MCF 10A (cell line): Measurements from ENCODE around the gene MAP4K5. TPM values are rescaled to one million over a fixed set of nuclear protein-coding genes. Genes with fewer than 3 reads are reported as not detected.
A peak's percentile ranks its signal among the peaks of the same experiment; 100 is the strongest.

Source experiments
- BruUV-seq: library from RNA; stranded (reverse); fragments of 400-500 nt; replicated peaks from 2 replicates; lab custom pipeline; 2021; lab: Mats Ljungman, UMichigan
- CTCF ChIA-PET: fragments of 300-600 bp; sonication (Branson Sonifier 250); formaldehyde crosslinking; extraction: SDS; loops from one replicate; lab custom pipeline; 2021; ENCODE audit warnings: antibody characterized with exemption, inconsistent platforms; lab: Yijun Ruan, JAX
- POLR2A ChIA-PET: fragments of 300-600, 350-650 bp; sonication (Branson Sonifier 250); formaldehyde crosslinking; extraction: SDS; loops from one replicate; lab custom pipeline; 2020; ENCODE audit warnings: antibody characterized with exemption, inconsistent platforms; lab: Yijun Ruan, JAX
- DNase-seq: peaks from one replicate; pipeline ENCODE4 v3.0.0-alpha.2; 2018; ENCODE audit not compliant: unreplicated experiment
- H3K27ac Mint-ChIP-seq: one replicate; pipeline ENCODE4 v1.8.0; 2022; ENCODE audit warnings: mild to moderate bottlenecking, low read depth, mixed read lengths; ENCODE audit not compliant: unreplicated experiment
- H3K27me3 Mint-ChIP-seq: one replicate; pipeline ENCODE4 v1.8.0; 2022; ENCODE audit warnings: mixed read lengths; ENCODE audit not compliant: insufficient read depth, unreplicated experiment
- H3K36me3 Mint-ChIP-seq: one replicate; pipeline ENCODE4 v1.8.0; 2022; ENCODE audit warnings: mild to moderate bottlenecking, moderate library complexity, mixed read lengths; ENCODE audit not compliant: insufficient read depth, unreplicated experiment
- H3K4me1 Mint-ChIP-seq: one replicate; pipeline ENCODE4 v1.8.0; 2022; ENCODE audit warnings: mixed read lengths; ENCODE audit not compliant: insufficient read depth, unreplicated experiment
- H3K4me3 Mint-ChIP-seq: one replicate; pipeline ENCODE4 v1.8.0; 2022; ENCODE audit warnings: mild to moderate bottlenecking, moderate library complexity, mixed read lengths; ENCODE audit not compliant: unreplicated experiment
- H3K9me3 Mint-ChIP-seq: one replicate; pipeline ENCODE4 v1.8.0; 2022; ENCODE audit warnings: mixed read lengths; ENCODE audit not compliant: unreplicated experiment
- CTCF ChIP-seq: fragments of 200-600 bp; IDR thresholded peaks from one replicate; pipeline ENCODE4 v1.8.0; 2022; ENCODE audit warnings: antibody characterized with exemption, mild to moderate bottlenecking; ENCODE audit not compliant: unreplicated experiment
- intact Hi-C: fragments of 100-400 bp; cut with micrococcal nuclease; formaldehyde crosslinking; loops from 2 replicates; pipeline ENCODE4 v1.14.1; 2022
- total RNA-seq: library from RNA; stranded (reverse); gene quantifications from 2 replicates; pipeline ENCODE4 v1.2.3, GENCODE V29; 2022

The MAP4K5 gene
- total RNA-seq, 1 experiment from 2014 or later: 45.7 TPM

- no peak for TF ChIP-seq CTCF
- Mint-ChIP-seq H3K36me3 (peaks cover 12% of the 10 kb centered on the region), H3K9me3 (peaks cover 7% of the 10 kb centered on the region), H3K4me1 (peaks cover 24% of the 10 kb centered on the region), H3K4me3 (no peak overlapping the region), H3K27me3 (no peaks in the 10 kb centered on the region), H3K27ac (no peak overlapping the region)
- intact Hi-C loops: loop anchor here (5.0 to 10.0 kb wide), 2 partner anchors 670 to 902 kb away; no protein-coding TSS in a partner anchor
- ChIA-PET CTCF (interaction anchor here (1.1 kb wide), 1 partner anchor 214 kb away, joined by 3 read pairs; no protein-coding TSS in a partner anchor), POLR2A (no interaction called here)
- BruUV-seq: no TSS peak
- no peak for DNase-seq
These were observed 2.0 kb upstream of the MAP4K5 start for GRCh38 chr14:50534416-50534815.

- H3K4me3 Mint-ChIP-seq: no peak overlapping the region
- CTCF ChIA-PET: interaction anchor here (0.6 to 0.9 kb wide), 5 partner anchors 204 to 683 kb away, joined by 3 read pairs; partner anchors contain the start of gene NEMF
- no TSS peak for BruUV-seq
- H3K9me3 Mint-ChIP-seq: peaks cover 7% of the 10 kb centered on the region
- POLR2A ChIA-PET: interaction anchor here (0.6 to 3.0 kb wide), 4 partner anchors 26 to 439 kb away, joined by 3 to 26 read pairs (median 6); partner anchors contain the start of gene ATL1
- intact Hi-C loops: loop anchor here (2.0 to 10.0 kb wide), 4 partner anchors 81 to 902 kb away; partner anchors contain the start of gene CDKL1
- H3K27me3 Mint-ChIP-seq: no peaks in the 10 kb centered on the region
- no peak for TF ChIP-seq CTCF
- no peak overlapping the region for H3K27ac Mint-ChIP-seq
- peaks cover 28% of the 10 kb centered on the region for H3K4me1 Mint-ChIP-seq
- peaks cover 12% of the 10 kb centered on the region for H3K36me3 Mint-ChIP-seq
- no peak for DNase-seq
These were observed 1.4 kb upstream of the MAP4K5 start for GRCh38 chr14:50533806-50534205.

GRCh38 chr14:50533241-50533705 is 904 bp upstream of the MAP4K5 start:
- H3K4me1 Mint-ChIP-seq: peaks cover 28% of the 10 kb centered on the region

More at GRCh38 chr14:50533241-50533705, 904 bp upstream of the MAP4K5 start:
- Mint-ChIP-seq H3K27me3 (no peaks in the 10 kb centered on the region), H3K36me3 (peaks cover 13% of the 10 kb centered on the region), H3K9me3 (peaks cover 5% of the 10 kb centered on the region), H3K4me3 (peak overlapping the region; percentile 80), H3K27ac (no peak overlapping the region)
- no peak for DNase-seq
- ChIA-PET POLR2A (interaction anchor here (0.6 to 3.0 kb wide), 4 partner anchors 27 to 438 kb away, joined by 3 to 26 read pairs (median 6); partner anchors contain the start of gene ATL1), CTCF (interaction anchor here (0.6 to 0.9 kb wide), 7 partner anchors 110 to 683 kb away, joined by 3 to 5 read pairs (median 3); partner anchors contain the start of gene NEMF)
- no TSS peak for BruUV-seq
- no peak for TF ChIP-seq CTCF
- intact Hi-C loops: loop anchor here (2.0 to 10.0 kb wide), 4 partner anchors 80 to 901 kb away; partner anchors contain the start of gene CDKL1
